Measurements from ENCODE around the gene FHOD3.

The FHOD3 gene

GRCh38 chr18:36481201-36481657 is 183.7 kb downstream of the FHOD3 start:
- H3K4me1 ChIP-seq (ENCODE audit: low read length): no peaks in the 10 kb centered on the region
- H3K79me2 ChIP-seq (ENCODE audit: low read length): no peaks in the 10 kb centered on the region
- H3K4me2 ChIP-seq (ENCODE audit: low read depth, low read length): no peak overlapping the region
- H3K4me3 ChIP-seq (ENCODE audit: low read length): no peak overlapping the region
- no peaks in the 10 kb centered on the region for H3K36me3 ChIP-seq (replicated peaks; ENCODE audit: insufficient read depth, low read length)
- H2AFZ ChIP-seq (ENCODE audit: low read length): no peak overlapping the region
- TF ChIP-seq CTCF (IDR thresholded peaks at IDR 0.05; ENCODE audit: low read length) (no peak), EZH2phosphoT487 (IDR thresholded peaks at IDR 0.05; ENCODE audit: low read length) (no peak), EZH2 (optimal IDR thresholded peaks at IDR 0.05; ENCODE audit: low read depth, low read length) (no peak)
- no peaks in the 10 kb centered on the region for H4K20me1 ChIP-seq (ENCODE audit: insufficient read depth, low read length)
- DNase-seq: no peak
- H3K9me3 ChIP-seq (replicated peaks; ENCODE audit: insufficient read depth, low read length): no peaks in the 10 kb centered on the region
- no peaks in the 10 kb centered on the region for H3K27me3 ChIP-seq (replicated peaks; ENCODE audit: insufficient read depth, low read length)
- H3K27ac ChIP-seq (ENCODE audit: low read length): no peak overlapping the region
- no peak overlapping the region for H3K9ac ChIP-seq (ENCODE audit: low read length)
- no peaks in the 10 kb centered on the region for H3K9me2 ChIP-seq (replicated peaks; ENCODE audit: insufficient read depth, low read length)
- no peaks in the 10 kb centered on the region for H3F3A ChIP-seq (ENCODE audit: insufficient read depth, low read length)

GRCh38 chr18:36481935-36482334 is 184.4 kb downstream of the FHOD3 start:
- Histone ChIP-seq H3K4me2 (ENCODE audit: low read depth, low read length) (no peak overlapping the region), H2AFZ (ENCODE audit: low read length) (no peak overlapping the region), H3K27ac (ENCODE audit: low read length) (no peak overlapping the region), H3K79me2 (ENCODE audit: low read length) (no peaks in the 10 kb centered on the region), H3K9me2 (replicated peaks; ENCODE audit: insufficient read depth, low read length) (no peaks in the 10 kb centered on the region), H4K20me1 (ENCODE audit: insufficient read depth, low read length) (no peaks in the 10 kb centered on the region), H3K36me3 (replicated peaks; ENCODE audit: insufficient read depth, low read length) (no peaks in the 10 kb centered on the region), H3K4me1 (ENCODE audit: low read length) (no peaks in the 10 kb centered on the region), H3F3A (ENCODE audit: insufficient read depth, low read length) (no peaks in the 10 kb centered on the region), H3K27me3 (replicated peaks; ENCODE audit: insufficient read depth, low read length) (no peaks in the 10 kb centered on the region), H3K9me3 (replicated peaks; ENCODE audit: insufficient read depth, low read length) (no peaks in the 10 kb centered on the region), H3K4me3 (ENCODE audit: low read length) (no peak overlapping the region), H3K9ac (ENCODE audit: low read length) (no peak overlapping the region)
- no peak for TF ChIP-seq CTCF (IDR thresholded peaks at IDR 0.05; ENCODE audit: low read length)
- TF ChIP-seq EZH2 (optimal IDR thresholded peaks at IDR 0.05; ENCODE audit: low read depth, low read length): no peak
- TF ChIP-seq EZH2phosphoT487 (IDR thresholded peaks at IDR 0.05; ENCODE audit: low read length): no peak
- no peak for DNase-seq

- no peaks in the 10 kb centered on the region for H4K20me1 ChIP-seq (ENCODE audit: insufficient read depth, low read length)
- H3K79me2 ChIP-seq (ENCODE audit: low read length): no peaks in the 10 kb centered on the region
- TF ChIP-seq EZH2phosphoT487 (IDR thresholded peaks at IDR 0.05; ENCODE audit: low read length) (no peak), CTCF (IDR thresholded peaks at IDR 0.05; ENCODE audit: low read length) (no peak), EZH2 (optimal IDR thresholded peaks at IDR 0.05; ENCODE audit: low read depth, low read length) (no peak)
- H3F3A ChIP-seq (ENCODE audit: insufficient read depth, low read length): no peaks in the 10 kb centered on the region
- no peaks in the 10 kb centered on the region for H3K9me2 ChIP-seq (replicated peaks; ENCODE audit: insufficient read depth, low read length)
- H3K36me3 ChIP-seq (replicated peaks; ENCODE audit: insufficient read depth, low read length): no peaks in the 10 kb centered on the region
- H3K9ac ChIP-seq (ENCODE audit: low read length): no peak overlapping the region
- no peak overlapping the region for H2AFZ ChIP-seq (ENCODE audit: low read length)
- no peak overlapping the region for H3K27ac ChIP-seq (ENCODE audit: low read length)
- DNase-seq: no peak
- H3K4me1 ChIP-seq (ENCODE audit: low read length): no peaks in the 10 kb centered on the region
- no peaks in the 10 kb centered on the region for H3K27me3 ChIP-seq (replicated peaks; ENCODE audit: insufficient read depth, low read length)
- no peak overlapping the region for H3K4me2 ChIP-seq (ENCODE audit: low read depth, low read length)
- H3K9me3 ChIP-seq (replicated peaks; ENCODE audit: insufficient read depth, low read length): no peaks in the 10 kb centered on the region
- H3K4me3 ChIP-seq (ENCODE audit: low read length): no peak overlapping the region
Measured at GRCh38 chr18:36484591-36484990, 187.1 kb downstream of the FHOD3 start.

Measured in MM.1S (cell line).